ENCODE data around the gene CTNNA1. TPM values are rescaled to one million over a fixed set of nuclear protein-coding genes. Genes with fewer than 3 reads are reported as not detected.

Gene CTNNA1
- total and polyA plus RNA-seq, 8 donors, result 53.9 to 193 (median 108) TPM

DNA sequence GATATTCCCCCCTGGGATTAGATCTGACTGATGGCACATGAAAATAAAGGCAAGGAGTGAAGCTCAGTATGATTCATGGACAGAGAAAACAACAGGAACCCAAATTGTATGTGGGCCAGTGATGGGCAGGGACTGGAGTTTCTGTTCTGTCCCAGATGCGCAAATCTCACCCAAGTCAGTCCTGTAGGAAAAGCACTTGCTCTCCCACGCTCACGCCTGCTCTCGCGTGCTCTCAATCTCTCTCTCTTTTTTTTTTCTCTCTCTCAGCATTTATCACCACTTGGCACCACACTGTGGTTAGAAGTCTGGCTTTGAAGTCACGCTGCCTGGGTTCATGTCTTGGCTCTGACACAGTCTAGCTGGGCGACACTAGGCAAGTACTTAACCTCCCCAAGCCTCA, 228.4 kb downstream of the CTNNA1 start:
- TF ChIP-seq, protein P1, sequence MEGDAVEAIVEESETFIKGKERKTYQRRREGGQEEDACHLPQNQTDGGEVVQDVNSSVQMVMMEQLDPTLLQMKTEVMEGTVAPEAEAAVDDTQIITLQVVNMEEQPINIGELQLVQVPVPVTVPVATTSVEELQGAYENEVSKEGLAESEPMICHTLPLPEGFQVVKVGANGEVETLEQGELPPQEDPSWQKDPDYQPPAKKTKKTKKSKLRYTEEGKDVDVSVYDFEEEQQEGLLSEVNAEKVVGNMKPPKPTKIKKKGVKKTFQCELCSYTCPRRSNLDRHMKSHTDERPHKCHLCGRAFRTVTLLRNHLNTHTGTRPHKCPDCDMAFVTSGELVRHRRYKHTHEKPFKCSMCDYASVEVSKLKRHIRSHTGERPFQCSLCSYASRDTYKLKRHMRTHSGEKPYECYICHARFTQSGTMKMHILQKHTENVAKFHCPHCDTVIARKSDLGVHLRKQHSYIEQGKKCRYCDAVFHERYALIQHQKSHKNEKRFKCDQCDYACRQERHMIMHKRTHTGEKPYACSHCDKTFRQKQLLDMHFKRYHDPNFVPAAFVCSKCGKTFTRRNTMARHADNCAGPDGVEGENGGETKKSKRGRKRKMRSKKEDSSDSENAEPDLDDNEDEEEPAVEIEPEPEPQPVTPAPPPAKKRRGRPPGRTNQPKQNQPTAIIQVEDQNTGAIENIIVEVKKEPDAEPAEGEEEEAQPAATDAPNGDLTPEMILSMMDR (IDR thresholded peaks at IDR 0.05), result no peak
- FAIRE-seq (no peak), DNase-seq (no peak), ATAC-seq (peak in 1 of 4 donors; percentile 11)
- intact Hi-C loops (cut with DNase I), result no loop called here
- Histone ChIP-seq H3K27me3 (no peaks in the 10 kb centered on the region), H3K27ac (no peak overlapping the region), H3K9me3 (no peaks in the 10 kb centered on the region), H3K4me1 (no peaks in the 10 kb centered on the region), H3K36me3 (no peaks in the 10 kb centered on the region), H3K4me3 (no peak overlapping the region)
- 86 to 88% methylated on average over 7 of the region's 7 CpGs for WGBS, 2 donors

DNA sequence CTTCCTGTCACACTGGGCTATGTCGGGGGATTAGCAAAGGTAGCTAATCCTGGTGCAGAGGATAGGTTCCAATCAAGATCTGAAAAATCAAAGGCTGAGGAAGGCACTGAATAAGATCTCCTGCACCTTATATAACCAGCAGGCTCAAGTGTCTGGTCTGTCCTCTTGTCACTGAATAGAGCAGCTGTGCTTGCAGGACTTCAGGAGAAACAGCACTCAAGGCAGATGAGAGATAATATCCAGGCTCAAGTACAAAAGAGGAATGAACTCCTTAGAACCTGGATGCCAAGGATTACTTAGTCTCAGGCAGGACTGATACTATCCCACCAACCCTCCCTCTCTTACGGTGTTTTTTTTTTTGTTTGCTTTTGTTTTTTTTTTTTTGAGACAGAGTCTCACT, 230.8 kb downstream of the CTNNA1 start:
- DNase-seq, result no peak
- Histone ChIP-seq H3K27ac (no peak overlapping the region), H3K36me3 (no peaks in the 10 kb centered on the region), H3K4me3 (no peak overlapping the region), H3K9me3 (no peaks in the 10 kb centered on the region), H3K4me1 (no peaks in the 10 kb centered on the region), H3K27me3 (no peaks in the 10 kb centered on the region)
- TF ChIP-seq, protein P1 (IDR thresholded peaks at IDR 0.05), result no peak
- FAIRE-seq, result no peak
- ATAC-seq, result no peak
- intact Hi-C loops (cut with DNase I), result no loop called here
- 78 to 79% methylated on average over 2 of the region's 2 CpGs for WGBS, 2 donors

Other genes with a start within 250 kb of the CTNNA1 start
- gene ETF1, start 210.2 kb upstream of the CTNNA1 start, total RNA-seq, result 10 to 100 TPM; 29.9 to 54.0 (median 36.4) TPM
- 10 to 100 TPM; 14.7 to 30.5 TPM for gene ETF1, start 210.2 kb upstream of the CTNNA1 start, polyA plus RNA-seq
- gene HSPA9, start 178.0 kb upstream of the CTNNA1 start, total RNA-seq, result 100 to 1,000 TPM in 2 of 6 donors, 10 to 100 TPM in 4; 60.2 to 177 (median 93.4) TPM
- 10 to 100 TPM; 33.9 to 76.4 TPM for gene HSPA9, start 178.0 kb upstream of the CTNNA1 start, polyA plus RNA-seq
- gene LRRTM2, start 121.9 kb downstream of the CTNNA1 start, total RNA-seq, result under 1 TPM; 0.12 to 0.61 (median 0.31) TPM
- under 1 TPM; 0.08 to 0.21 TPM for gene LRRTM2, start 121.9 kb downstream of the CTNNA1 start, polyA plus RNA-seq

All from pancreas (tissue), 10 donors.